RPMI8226 (cell line): ENCODE results near the gene ACTR3C.
"Not testable (repeated sequence)": the region's sequence is repeated elsewhere in the genome, so short reads cannot be mapped to it uniquely, and the experiment has no call there.

Experiments
- DNase-seq: peaks from one replicate; pipeline ENCODE4 v3.0.0-alpha.2; 2015

Gene ACTR3C

DNA sequence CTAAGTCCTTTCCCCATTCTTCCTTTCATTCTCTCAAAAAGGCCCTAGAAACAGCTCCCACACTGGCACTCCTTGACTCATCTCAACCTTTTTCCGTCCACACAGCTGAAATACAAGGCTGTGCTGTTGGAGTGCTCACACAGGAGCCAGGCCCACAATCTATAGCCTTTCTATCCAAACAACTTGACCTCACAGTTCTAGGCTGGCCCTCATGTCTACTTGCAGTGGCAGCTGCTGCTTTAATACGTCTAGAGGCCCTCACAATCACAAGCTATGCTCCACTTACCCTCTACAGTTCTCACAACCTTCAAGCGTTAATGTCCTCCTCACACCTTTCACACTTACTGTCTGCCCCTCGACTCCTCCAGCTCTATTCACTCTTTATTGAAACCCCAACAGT lies 12.2 kb downstream of the ACTR3C start:
- DNase-seq: no peak

DNA sequence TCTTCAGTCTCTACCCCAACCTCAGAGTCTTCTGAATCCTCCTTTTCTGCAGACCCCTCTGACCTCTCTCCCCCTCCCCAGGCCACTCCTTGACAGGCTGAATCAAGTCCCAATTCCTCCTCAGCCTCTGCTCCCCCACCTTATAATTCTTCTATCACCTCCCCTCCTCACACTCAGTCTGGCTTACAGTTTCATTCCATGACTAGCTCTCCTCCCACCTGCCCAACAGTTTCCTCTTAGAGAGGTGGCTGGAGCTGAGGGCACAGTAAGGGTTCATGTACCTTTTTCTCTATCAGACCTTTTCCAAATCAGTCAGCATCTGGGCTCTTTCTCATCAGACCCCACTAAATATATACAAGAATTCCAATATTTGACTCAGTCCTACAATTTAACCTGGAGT lies 14.8 kb downstream of the ACTR3C start:
- no peak for DNase-seq

DNA sequence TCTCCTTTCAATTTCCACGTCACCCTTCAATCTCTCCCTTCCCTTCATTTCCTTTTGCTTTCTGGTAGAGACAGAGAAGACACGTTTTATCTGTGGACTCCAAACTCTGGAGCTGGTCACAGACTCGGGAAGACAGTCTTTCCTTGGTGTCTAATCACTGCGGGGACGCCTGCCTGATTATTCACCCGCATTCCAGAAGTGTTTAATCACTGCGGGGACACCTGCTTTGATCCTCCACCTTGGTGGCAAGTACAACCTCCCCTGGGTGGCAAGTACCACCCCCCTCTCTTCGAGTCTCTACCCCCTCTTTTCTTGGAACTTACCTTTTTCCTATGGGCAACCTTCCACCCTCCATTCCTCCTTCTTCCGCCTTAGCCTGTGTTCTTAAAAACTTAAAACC lies 15.4 kb downstream of the ACTR3C start:
- no peak for DNase-seq

DNA sequence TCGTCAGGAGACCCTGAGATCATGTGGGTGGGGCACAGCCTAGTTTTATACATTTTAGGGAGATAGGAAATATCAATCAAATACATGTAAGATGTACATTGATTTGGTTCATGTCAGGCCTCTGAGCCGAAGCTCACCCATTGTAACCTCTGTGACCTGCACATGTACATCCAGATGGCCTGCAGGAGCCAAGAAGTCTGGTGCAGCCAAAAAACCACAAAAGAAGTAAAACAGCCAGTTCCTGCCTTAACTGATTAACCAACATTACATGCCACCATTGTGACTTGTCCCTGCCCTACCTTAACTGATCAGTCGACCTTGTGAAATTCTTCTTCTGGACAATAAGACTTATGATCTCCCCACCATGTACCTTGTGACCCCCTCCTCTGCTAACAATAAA lies 16.2 kb downstream of the ACTR3C start:
- no peak for DNase-seq

DNA sequence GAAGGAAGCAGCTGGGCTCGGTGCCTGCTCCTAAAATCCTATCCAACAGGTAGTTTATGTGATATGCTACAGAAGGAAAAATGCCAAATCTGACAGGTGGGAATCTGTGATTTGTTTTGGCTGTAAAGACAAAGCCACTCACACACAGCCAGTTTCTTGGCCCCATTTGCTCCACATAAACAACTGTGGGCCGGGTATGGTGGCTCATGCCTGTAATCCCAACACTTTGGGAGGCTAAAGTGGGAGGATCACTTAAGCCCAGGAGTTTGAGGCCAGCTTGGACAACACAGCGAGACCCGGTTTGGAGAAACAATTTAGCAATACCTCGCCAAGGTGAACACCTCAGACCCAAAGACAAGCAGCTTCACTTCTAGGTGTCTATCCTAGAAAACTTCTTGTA lies 17.0 kb downstream of the ACTR3C start:
- not testable (repeated sequence) for DNase-seq

DNA sequence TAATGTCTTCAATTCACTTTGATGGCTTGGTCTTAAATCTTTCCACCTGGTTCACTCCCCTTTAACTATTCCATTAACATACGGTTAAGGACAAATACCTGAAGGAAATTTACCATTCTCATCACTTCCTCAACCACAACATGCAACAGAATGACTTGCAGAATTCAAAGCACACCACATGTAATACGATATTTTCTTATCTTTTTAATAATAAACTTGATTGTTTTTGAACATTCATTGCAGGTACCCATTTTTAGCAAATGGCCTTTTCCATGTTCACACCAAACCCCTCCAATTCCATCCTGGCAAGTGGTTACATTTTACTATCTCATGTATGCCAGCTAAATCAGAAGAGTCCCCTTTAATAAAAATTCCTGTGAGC lies 17.5 kb downstream of the ACTR3C start:
- DNase-seq: not testable (repeated sequence)

DNA sequence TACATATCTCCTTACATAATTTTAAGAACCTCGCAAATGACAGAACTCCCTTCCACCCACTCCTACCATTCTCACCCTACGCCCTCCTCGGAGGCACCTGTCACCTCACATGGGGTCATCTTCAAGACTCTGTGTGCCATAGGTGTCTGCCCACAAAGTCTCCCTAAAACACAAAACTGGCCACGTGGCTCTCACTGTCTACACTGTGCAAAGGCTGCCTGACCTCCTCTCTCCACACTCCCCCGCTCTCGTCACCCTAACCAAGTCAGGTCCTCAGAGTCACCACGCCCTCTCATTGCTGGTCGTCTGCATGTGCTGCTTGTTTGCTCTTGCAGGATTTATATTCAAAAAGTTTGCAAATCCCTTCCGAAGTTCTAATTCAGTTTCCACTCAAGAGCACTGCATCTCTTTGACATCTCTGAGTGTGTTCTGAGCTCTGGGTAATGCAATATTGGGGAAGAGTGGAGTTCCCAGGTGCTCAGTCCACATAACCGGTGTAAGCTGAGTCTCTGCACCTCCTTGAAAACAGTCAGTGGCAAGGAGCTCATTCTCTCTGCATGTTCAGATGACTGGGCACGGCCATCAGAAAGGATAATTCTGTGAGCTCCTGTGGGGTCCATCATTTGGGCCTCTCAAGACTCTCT lies 18.0 kb downstream of the ACTR3C start:
- not testable (repeated sequence) for DNase-seq

DNA sequence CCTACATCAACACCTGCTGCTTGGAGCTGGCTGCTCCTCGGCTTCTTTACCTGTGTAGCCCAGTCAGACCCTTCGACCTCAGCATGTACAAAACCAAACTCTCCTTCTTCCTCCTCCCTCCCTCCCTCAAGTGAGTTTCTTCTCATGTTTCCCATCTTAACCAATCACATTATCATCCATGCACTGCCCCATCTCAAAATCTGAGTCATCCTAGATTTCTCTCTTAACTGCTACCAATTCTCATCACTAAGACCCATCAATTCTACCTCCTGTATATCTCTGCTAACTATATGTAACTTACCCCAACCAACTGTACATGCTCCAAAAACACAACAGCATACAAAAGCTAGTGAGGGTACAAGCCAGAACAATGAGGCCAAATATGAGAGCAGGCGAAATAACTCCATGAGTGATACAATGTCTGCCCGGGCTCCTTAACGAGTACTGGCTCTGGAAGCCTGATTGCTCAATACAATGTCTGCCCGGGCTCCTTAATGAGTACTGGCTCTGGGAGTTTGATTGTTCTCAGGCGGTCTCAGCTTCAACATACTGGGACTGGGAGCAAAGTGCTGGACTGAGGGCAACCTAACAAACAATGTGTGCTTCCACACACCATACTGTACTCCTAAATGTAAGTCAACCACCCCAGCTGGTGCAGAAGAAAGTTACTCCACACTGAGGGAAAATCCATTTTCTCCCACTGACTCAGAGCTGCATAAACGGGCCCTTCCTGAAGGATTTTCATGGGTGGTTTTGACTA lies 18.7 kb downstream of the ACTR3C start:
- not testable (repeated sequence) for DNase-seq

DNA sequence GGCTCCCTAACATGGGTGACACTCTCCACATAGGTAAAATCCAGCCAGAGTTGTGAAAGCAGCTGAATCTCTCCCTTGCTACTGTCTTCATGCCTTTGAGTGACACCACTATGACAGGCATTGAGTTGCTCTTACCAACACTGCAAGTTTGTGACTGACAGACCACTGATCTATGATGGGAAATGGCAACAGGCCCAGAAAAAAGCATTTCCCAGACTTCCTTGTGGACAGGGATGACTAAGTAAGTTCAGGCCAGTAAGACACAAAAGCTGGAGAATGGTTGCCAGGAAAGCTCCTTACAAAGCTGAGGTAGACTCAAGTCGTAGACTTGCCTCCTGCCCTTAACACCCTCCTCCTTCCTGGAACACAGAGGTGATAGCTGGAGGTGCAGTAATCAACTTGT lies 20.4 kb downstream of the ACTR3C start:
- DNase-seq: not testable (repeated sequence)

DNA sequence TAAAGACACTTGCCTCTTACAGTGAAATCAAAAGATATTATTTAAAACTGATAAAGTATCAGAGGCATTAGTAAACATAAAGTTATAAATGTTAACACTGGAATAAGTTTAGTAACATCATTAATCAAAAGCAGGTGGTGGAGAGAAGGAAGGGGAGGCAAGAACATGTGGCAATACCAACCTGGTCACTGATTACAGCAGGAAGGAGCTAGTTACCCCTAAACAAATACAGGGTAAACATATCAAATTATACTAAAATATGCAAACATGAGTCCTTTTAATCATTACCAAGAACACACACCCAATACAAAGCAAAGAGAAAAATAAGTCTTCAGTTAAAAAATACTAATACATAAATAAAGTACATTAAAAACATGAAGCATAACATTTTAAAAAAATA lies 25.4 kb downstream of the ACTR3C start:
- DNase-seq: not testable (repeated sequence)

DNA sequence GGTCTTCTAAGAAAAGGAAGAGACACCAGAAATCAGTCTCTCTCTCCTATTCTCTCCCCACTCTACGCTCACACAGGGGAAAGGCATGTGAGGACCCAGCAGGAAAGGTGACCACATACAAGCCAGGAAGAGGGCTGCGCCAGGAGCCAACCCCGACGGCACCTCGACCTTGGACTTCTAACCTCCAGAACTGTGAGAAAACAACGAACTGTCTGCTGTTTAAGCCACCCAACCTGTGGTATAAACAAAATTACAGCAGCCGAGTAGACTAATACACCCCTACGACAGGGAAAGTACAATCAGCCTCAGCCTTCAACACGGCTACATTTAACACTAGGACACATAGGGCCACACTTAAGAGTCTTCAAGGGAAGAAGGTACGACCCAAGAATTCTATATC lies 26.5 kb downstream of the ACTR3C start:
- not testable (repeated sequence) for DNase-seq

DNA sequence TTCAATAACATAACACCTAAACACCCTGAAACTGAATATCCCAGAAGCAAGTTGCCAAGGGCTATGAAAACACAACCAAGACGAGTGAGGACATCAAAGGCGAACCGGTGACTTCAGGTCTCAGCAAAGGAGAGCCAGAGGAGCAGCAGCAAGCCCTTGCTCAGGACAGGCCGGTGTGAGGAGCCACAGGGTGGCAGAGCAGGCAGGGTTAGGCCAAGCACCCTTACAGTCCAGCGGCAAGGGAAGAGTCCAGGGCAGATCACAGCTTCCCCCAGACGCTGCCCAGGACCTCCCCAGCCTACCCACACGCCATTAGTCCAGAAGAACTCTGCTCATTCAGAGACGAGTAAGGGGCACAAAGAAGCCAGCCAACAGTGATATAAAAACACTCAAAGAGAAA lies 27.7 kb downstream of the ACTR3C start:
- not testable (repeated sequence) for DNase-seq

DNA sequence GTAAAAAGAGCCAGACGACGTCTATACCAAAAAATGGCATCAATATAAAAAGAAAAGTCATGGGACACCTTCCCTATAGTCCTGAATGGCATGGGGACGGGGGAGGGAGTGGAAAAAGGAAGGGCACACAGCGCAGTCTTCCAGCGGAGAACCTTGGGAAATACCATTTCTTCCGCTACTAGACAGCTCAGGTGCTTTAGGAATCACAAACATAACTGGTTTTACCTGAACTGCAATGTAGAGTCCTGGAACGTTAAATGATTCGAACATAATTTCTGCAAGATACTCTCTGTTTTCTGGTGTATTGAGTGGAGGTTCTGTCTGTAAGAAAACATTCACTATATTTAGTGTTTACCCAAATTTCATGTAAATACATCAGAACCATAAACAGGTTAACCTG lies 28.3 kb downstream of the ACTR3C start:
- not testable (repeated sequence) for DNase-seq

DNA sequence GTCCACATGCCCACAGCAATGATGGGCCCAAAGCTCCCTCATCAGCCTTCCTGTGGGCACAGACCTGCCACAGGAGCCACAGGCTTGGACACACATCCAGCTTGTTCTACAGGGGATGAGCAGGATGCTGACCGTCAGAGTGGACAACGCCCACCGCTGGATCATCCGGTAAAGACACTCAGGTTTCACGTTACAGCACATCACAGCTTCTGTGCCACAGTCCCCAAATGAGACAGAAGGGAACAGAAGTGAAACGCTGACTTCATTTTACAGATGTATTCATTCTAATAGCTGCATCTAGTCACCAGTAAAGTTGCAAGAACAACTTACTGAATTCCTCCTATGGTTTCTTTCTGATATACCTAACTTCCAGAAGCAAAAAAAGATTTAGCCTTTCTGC lies 33.0 kb downstream of the ACTR3C start:
- DNase-seq: not testable (repeated sequence)

DNA sequence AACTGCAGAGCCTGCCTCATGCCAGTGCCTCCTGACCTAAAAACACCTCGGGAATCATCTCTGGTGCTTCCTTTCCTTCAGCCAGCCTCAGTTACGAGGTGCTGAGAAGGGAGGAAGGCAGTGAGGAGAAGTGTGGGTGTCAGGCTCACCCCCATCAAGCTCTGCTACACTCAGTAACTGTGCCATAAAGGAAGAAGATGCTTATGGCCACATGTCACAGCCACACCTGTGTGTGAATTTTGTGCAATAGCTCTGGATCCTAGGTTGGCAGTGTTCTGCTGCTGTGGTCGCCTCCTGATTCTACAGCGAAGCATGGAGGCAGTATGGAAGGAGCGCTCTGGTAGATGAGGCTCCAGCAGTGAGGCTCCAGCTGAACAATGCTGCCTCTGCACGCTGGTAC lies 34.5 kb downstream of the ACTR3C start:
- not testable (repeated sequence) for DNase-seq

DNA sequence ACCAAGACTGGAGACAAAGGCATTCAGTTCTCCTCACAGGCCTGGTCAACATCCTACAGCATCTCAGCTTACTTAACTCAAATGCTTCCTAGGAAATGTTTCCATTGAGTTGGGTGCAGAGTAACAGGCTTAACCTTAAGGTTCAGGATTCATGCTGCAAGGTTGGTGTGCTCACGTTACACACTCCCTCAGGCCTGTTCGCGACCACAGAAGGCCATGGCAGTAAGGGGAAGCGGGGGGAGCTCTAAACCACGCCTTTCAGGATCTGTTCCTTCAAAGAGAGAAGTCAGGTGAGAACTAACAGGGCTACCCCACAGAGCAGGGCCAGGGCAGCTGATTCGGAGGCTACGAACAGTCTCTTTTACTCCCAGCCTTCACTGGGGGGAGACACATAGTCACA lies 35.5 kb downstream of the ACTR3C start:
- DNase-seq: not testable (repeated sequence)

DNA sequence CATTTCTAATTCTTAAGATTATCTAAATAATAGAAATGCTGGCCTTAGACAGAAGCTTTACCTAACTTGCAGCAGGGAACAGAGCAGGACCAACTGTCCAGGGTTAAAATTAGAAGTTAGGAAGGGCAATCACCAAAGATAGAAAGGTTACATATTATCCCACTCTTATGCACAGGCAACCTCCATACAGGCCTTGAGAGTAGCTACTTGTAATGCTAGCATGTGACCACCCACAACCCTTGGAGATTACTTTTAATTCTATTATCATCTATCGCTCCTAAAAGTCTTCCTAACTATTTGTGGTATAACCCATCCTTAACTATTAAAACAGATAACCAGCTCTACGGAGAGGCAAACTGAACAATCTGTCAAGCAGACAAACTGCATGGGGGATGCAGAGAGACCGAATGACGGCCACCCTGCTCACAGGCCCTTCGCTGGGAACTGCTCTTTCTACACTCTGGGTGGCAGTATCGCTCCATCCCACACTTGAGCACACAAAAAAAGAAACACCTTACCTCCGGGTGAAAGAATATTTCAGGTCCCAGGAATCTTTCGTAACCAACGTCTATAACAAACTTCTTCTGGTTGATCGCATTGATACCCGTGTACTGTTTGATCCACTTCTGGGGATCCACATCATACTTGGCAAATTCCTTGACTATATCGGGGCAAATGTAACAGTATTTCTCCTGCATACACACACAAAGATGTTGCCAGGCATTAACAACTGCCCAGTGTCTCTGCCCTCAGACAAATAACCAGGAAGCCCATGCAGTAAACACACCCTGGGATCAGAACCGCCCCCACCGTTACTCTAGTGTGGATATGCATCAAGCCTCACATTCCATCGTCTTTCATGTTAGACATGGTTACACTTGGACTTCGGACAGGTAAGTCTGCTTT lies 37.2 kb downstream of the ACTR3C start:
- DNase-seq: peak; percentile 34

DNA sequence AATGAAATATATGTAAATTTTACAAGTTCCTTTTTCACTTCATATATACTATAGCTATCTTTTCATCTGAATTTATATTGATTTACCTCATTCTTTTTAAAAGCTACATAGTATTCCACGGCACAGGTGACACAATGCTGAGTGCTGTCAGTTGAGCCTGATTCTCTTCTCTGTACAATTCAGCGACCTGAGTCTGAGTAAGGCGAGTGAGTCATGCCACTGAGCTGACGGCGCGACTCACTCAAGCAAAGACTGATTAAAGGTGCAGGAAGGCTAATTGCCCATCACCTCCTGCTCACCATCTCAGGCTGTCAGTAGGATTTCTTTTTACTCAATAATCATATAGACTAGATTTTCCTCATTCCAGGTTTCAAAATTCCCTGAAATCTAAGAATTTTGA lies 39.7 kb downstream of the ACTR3C start:
- not testable (repeated sequence) for DNase-seq

DNA sequence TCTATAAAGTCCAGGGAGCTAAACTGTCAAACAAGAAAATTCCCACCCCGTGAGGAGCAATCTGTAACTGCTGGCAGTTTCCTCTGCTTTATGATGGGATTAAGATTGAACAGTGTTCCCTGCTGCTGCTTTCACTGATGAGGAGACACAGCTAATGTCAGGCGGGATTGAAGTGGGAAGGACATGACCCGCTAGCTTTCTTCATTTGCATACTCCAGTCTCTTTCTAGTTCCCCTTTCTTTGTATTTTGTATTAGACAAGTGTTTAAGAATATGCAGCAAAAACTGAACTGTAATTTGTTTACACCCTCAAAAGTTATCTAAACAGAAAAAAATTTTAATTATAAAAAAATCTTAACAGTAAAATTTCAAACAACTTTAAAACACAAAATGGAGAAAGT lies 40.2 kb downstream of the ACTR3C start:
- not testable (repeated sequence) for DNase-seq

DNA sequence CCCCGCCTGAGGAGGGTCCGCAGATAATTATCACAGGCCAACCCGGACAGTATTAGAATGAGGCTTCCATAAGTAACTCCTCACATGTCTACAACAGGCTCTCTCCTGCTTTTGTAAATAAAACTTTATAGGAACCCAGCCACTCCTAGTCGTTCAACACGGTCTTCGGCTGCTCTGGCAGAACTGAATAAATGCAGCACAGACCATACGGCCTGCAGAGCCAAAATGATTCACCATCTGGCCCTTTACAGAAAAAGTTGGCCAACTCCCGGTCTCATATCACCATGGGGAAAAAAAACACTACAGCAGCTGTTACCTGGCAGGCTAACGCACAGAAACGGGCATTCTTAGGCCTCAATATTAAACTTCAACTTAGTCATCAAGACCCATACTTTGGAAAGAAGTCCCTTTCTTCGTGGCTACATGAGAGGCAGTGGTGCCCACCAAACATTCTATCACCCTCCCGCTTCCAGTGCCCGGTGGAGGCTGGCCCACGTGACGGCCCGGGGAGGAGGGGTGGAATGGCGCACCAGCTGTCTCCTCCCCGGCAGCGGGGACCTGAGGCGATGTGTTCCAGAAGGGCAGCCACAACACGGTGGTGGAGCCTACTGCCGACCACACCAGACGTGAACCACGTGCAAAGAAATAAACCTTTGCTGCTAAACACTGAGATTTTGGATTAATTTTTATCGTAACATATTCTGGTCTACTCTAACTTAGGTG lies 41.5 kb downstream of the ACTR3C start:
- DNase-seq: not testable (repeated sequence)

DNA sequence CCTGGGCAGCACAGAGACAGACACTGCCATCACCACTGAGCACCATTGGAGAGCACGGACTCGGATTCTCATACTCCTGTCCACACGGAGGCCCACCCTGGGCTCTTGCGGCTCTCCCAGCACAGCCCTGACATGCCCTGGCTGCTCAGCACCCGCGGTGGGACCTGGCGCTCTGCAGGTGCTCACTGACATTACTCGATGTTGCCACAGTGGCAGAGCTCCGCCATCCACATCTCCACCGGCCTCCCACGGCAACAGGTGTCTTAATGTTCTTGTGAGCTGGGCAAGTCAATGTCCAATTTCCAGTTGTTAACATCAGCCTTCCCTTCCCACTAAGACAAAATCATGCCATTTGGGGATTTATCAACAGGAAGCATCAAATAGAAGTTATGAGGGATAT lies 45.0 kb downstream of the ACTR3C start:
- peak; percentile 3 for DNase-seq

DNA sequence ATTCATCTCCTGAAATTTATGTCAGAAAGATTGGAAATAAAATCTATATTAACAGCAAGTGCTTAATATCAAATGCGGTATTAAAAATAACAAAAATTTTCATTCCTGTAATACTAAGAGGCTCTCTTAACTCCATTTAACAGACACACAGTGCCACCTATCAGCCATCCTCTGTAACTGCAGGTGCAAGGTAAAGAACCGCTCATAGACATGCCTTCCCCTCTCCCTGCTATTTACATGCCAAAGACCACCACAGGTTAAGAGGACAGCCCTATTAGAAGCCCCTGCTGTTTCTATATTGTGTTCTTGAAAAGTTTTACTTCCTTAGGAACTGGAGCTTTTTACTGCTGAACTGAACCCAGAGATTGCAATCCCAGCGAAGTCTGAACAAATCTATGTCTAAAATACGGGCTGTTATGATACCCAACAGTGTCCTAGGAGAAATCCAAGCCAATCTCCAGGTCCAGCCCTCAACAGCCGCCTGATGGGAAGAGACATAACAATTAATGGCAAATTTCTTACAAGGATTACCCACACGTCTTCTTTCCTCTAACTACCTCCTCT lies 47.1 kb downstream of the ACTR3C start:
- peak; percentile 51 for DNase-seq
